ENCODE data around the gene WDR53.

GRCh38 chr3:196609343-196609775 lies 41.0 kb upstream of the WDR53 start:
- TF ChIP-seq CTCF (IDR thresholded peaks at IDR 0.05), result peak; percentile 80
- no peak for TF ChIP-seq POLR2A (IDR thresholded peaks at IDR 0.05; ENCODE audit: low read length)
- peak; percentile 93 to 95 for TF ChIP-seq RAD21 (conservative IDR thresholded peaks at IDR 0.05 in 1 of 2, IDR thresholded peaks at IDR 0.05 in 1 of 2)
- TF ChIP-seq MAX (IDR thresholded peaks at IDR 0.05), result no peak
- peak; percentile 95 for TF ChIP-seq SMC3 (IDR thresholded peaks at IDR 0.05)
- no peak for TF ChIP-seq RFX5 (IDR thresholded peaks at IDR 0.05)
- TF ChIP-seq NFE2L2 (conservative IDR thresholded peaks at IDR 0.05; ENCODE audit: low read length), result no peak
- no peak for TF ChIP-seq ELK1 (IDR thresholded peaks at IDR 0.05; ENCODE audit: low read depth, low read length)
